ENCODE measurements around the gene C1QTNF5.

- TF ChIP-seq CTCF (conservative IDR thresholded peaks at IDR 0.05): no peak
- TF ChIP-seq ZFX (IDR thresholded peaks at IDR 0.05): no peak
These were observed 34.9 kb upstream of the C1QTNF5 start for GRCh38 chr11:119375337-119376196.
